GM23338 (cell line): ENCODE results near the gene CDHR4.
"Not testable (repeated sequence)": the region's sequence is repeated elsewhere in the genome, so short reads cannot be mapped to it uniquely, and the experiment has no call there.

Source experiments
- CREB1 ChIP-seq: fragments of 250-450 bp; sonication (Bioruptor Pico); IDR thresholded peaks from 2 replicates; pipeline ENCODE4 v1.5.0; 2020; ENCODE audit warnings: low read depth, mild to moderate bottlenecking, moderate library complexity
- EZH2 ChIP-seq: fragments of 200-600 bp; sonication (generic); IDR thresholded peaks from one replicate; pipeline ENCODE4 v1.8.0; 2017; ENCODE audit warnings: antibody characterized with exemption, mild to moderate bottlenecking, low read depth; ENCODE audit not compliant: unreplicated experiment
- EZH2phosphoT487 ChIP-seq: fragments of 200-600 bp; sonication (generic); IDR thresholded peaks from one replicate; pipeline ENCODE4 v1.8.1; 2018; ENCODE audit warnings: antibody characterized with exemption; ENCODE audit not compliant: unreplicated experiment
- JUNB ChIP-seq: IDR thresholded peaks from one replicate; pipeline ENCODE4 v1.6.1; 2016; ENCODE audit warnings: antibody characterized with exemption; ENCODE audit not compliant: unreplicated experiment
- NANOG ChIP-seq: IDR thresholded peaks from 2 replicates; pipeline ENCODE4 v1.6.1; 2016; ENCODE audit warnings: antibody characterized with exemption, borderline replicate concordance
- POLR2AphosphoS5 ChIP-seq: IDR thresholded peaks from 2 replicates; pipeline ENCODE4 v1.6.1; 2016; ENCODE audit warnings: antibody characterized with exemption, low read depth
- REST ChIP-seq: IDR thresholded peaks from one replicate; pipeline ENCODE4 v1.6.1; 2018; ENCODE audit warnings: antibody characterized with exemption; ENCODE audit not compliant: unreplicated experiment
- STAT1 ChIP-seq: IDR thresholded peaks from one replicate; pipeline ENCODE4 v1.6.1; 2016; ENCODE audit warnings: antibody characterized with exemption; ENCODE audit not compliant: unreplicated experiment
- TF ChIP-seq, protein P1 (sequence below), 2 experiments: fragments of 200-600 bp in 1 of 2; sonication (generic) in 1 of 2; conservative IDR thresholded peaks; 2 replicates each; pipeline versions ENCODE4 v1.5.1 to v1.6.1; 2016 to 2017; ENCODE audit warnings: antibody characterized with exemption in 2 of 2, low read depth in 2 of 2, mild to moderate bottlenecking in 2 of 2, moderate library complexity in 1 of 2
- TF ChIP-seq, protein P2 (sequence below): IDR thresholded peaks from 2 replicates; pipeline ENCODE4 v1.6.1; 2016; ENCODE audit warnings: antibody characterized with exemption
- TF ChIP-seq, protein P3 (sequence below): fragments of 250-450 bp; sonication (Bioruptor Pico); IDR thresholded peaks from 2 replicates; pipeline ENCODE4 v1.5.0; 2020; ENCODE audit warnings: mild to moderate bottlenecking, moderate library complexity

GRCh38 chr3:49823131-49823530, 23.5 kb upstream of the CDHR4 start:
- TF ChIP-seq, protein P1, sequence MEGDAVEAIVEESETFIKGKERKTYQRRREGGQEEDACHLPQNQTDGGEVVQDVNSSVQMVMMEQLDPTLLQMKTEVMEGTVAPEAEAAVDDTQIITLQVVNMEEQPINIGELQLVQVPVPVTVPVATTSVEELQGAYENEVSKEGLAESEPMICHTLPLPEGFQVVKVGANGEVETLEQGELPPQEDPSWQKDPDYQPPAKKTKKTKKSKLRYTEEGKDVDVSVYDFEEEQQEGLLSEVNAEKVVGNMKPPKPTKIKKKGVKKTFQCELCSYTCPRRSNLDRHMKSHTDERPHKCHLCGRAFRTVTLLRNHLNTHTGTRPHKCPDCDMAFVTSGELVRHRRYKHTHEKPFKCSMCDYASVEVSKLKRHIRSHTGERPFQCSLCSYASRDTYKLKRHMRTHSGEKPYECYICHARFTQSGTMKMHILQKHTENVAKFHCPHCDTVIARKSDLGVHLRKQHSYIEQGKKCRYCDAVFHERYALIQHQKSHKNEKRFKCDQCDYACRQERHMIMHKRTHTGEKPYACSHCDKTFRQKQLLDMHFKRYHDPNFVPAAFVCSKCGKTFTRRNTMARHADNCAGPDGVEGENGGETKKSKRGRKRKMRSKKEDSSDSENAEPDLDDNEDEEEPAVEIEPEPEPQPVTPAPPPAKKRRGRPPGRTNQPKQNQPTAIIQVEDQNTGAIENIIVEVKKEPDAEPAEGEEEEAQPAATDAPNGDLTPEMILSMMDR (conservative IDR thresholded peaks at IDR 0.05; ENCODE audit: low read depth in 2 of 2), result not testable (repeated sequence)
- not testable (repeated sequence) for TF ChIP-seq POLR2AphosphoS5; EZH2; NANOG; REST; EZH2phosphoT487; CREB1 (CRISPR knock-in tag); STAT1; JUNB
- TF ChIP-seq, protein P2, sequence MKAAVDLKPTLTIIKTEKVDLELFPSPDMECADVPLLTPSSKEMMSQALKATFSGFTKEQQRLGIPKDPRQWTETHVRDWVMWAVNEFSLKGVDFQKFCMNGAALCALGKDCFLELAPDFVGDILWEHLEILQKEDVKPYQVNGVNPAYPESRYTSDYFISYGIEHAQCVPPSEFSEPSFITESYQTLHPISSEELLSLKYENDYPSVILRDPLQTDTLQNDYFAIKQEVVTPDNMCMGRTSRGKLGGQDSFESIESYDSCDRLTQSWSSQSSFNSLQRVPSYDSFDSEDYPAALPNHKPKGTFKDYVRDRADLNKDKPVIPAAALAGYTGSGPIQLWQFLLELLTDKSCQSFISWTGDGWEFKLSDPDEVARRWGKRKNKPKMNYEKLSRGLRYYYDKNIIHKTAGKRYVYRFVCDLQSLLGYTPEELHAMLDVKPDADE, result not testable (repeated sequence)
- TF ChIP-seq, protein P3, sequence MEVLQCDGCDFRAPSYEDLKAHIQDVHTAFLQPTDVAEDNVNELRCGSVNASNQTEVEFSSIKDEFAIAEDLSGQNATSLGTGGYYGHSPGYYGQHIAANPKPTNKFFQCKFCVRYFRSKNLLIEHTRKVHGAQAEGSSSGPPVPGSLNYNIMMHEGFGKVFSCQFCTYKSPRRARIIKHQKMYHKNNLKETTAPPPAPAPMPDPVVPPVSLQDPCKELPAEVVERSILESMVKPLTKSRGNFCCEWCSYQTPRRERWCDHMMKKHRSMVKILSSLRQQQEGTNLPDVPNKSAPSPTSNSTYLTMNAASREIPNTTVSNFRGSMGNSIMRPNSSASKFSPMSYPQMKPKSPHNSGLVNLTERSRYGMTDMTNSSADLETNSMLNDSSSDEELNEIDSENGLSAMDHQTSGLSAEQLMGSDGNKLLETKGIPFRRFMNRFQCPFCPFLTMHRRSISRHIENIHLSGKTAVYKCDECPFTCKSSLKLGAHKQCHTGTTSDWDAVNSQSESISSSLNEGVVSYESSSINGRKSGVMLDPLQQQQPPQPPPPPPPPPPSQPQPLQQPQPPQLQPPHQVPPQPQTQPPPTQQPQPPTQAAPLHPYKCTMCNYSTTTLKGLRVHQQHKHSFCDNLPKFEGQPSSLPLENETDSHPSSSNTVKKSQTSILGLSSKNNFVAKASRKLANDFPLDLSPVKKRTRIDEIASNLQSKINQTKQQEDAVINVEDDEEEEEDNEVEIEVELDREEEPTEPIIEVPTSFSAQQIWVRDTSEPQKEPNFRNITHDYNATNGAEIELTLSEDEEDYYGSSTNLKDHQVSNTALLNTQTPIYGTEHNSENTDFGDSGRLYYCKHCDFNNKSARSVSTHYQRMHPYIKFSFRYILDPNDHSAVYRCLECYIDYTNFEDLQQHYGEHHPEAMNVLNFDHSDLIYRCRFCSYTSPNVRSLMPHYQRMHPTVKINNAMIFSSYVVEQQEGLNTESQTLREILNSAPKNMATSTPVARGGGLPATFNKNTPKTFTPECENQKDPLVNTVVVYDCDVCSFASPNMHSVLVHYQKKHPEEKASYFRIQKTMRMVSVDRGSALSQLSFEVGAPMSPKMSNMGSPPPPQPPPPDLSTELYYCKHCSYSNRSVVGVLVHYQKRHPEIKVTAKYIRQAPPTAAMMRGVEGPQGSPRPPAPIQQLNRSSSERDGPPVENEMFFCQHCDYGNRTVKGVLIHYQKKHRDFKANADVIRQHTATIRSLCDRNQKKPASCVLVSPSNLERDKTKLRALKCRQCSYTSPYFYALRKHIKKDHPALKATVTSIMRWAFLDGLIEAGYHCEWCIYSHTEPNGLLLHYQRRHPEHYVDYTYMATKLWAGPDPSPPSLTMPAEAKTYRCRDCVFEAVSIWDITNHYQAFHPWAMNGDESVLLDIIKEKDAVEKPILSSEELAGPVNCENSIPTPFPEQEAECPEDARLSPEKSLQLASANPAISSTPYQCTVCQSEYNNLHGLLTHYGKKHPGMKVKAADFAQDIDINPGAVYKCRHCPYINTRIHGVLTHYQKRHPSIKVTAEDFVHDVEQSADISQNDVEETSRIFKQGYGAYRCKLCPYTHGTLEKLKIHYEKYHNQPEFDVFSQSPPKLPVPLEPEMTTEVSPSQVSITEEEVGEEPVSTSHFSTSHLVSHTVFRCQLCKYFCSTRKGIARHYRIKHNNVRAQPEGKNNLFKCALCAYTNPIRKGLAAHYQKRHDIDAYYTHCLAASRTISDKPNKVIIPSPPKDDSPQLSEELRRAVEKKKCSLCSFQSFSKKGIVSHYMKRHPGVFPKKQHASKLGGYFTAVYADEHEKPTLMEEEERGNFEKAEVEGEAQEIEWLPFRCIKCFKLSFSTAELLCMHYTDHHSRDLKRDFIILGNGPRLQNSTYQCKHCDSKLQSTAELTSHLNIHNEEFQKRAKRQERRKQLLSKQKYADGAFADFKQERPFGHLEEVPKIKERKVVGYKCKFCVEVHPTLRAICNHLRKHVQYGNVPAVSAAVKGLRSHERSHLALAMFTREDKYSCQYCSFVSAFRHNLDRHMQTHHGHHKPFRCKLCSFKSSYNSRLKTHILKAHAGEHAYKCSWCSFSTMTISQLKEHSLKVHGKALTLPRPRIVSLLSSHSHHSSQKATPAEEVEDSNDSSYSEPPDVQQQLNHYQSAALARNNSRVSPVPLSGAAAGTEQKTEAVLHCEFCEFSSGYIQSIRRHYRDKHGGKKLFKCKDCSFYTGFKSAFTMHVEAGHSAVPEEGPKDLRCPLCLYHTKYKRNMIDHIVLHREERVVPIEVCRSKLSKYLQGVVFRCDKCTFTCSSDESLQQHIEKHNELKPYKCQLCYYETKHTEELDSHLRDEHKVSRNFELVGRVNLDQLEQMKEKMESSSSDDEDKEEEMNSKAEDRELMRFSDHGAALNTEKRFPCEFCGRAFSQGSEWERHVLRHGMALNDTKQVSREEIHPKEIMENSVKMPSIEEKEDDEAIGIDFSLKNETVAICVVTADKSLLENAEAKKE (CRISPR knock-in tag), result not testable (repeated sequence)
